ENCODE results near the gene CACNG7. TPM values are rescaled to one million over a fixed set of nuclear protein-coding genes. Genes with fewer than 3 reads are reported as not detected.

Gene CACNG7
- total and polyA plus RNA-seq, 2 donors: 0.05 TPM; not detected in 1

DNA sequence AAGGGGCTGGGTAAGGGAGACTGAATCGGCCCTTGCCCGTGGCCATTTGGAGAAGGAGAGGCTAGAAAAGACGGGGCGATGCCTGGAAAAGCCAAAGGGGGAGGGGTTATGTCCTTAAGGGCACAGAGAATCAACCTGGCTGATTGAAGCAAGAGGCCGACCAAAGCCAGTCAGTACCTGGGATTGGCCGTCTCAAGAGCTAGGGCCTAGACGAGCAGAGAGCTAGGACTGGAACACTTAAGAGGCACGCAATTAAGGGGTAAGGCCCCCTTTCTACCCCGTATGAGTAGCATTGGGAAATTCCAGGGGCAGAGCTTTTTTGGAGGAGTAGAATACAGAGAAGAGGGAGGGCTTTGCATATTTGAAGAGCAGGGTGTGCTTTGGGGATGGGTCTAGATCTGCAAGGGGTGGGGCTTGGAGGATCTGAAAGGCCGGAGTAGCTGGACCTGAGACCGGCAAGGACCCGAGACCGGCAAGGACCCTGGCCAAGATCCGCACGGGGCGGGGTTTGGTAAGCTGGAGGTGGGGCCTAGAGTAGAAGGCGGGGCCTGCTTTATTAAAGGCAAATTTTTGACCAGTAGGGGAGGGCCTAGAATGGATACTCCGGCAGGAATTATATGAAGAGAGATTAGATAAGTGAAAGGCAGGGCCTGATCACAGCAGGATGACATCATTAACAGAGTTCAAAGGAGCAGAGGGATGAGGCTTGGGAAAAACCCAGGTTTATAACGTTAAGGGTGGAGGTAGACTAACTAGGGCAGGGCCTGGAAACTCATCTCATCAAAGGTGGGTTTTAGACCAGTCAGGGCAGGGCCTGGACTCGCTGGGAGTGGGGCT is 71.7 kb downstream of the CACNG7 start:
- WGBS: 48% methylated on average over 20 of the region's 20 CpGs
- H3K36me3 ChIP-seq (ENCODE audit: control insufficient read depth in 2 of 2, insufficient read depth in 2 of 2, low read length in 1 of 2): no peaks in the 10 kb centered on the region
- peaks cover 56 to 76% of the 10 kb centered on the region in 2 donors for H3K27me3 ChIP-seq (ENCODE audit: control insufficient read depth in 2 of 2, insufficient read depth in 1 of 2, low read length in 1 of 2)
- no peaks in the 10 kb centered on the region for H3K4me1 ChIP-seq (ENCODE audit: control insufficient read depth in 2 of 2, insufficient read depth in 2 of 2, low read length in 2 of 2)
- H3K9me3 ChIP-seq (ENCODE audit: control insufficient read depth in 2 of 2, insufficient read depth in 1 of 2, low read length in 1 of 2): peaks cover 13 to 25% of the 10 kb centered on the region in 2 donors
- no peak for DNase-seq (ENCODE audit: low read depth in 6 of 9, low spot score in 9 of 9)
- H3K27ac ChIP-seq (ENCODE audit: low read depth in 1 of 2, low read length in 1 of 2): no peak overlapping the region
- no peak overlapping the region for H3K4me3 ChIP-seq (ENCODE audit: low read length in 2 of 2)

DNA sequence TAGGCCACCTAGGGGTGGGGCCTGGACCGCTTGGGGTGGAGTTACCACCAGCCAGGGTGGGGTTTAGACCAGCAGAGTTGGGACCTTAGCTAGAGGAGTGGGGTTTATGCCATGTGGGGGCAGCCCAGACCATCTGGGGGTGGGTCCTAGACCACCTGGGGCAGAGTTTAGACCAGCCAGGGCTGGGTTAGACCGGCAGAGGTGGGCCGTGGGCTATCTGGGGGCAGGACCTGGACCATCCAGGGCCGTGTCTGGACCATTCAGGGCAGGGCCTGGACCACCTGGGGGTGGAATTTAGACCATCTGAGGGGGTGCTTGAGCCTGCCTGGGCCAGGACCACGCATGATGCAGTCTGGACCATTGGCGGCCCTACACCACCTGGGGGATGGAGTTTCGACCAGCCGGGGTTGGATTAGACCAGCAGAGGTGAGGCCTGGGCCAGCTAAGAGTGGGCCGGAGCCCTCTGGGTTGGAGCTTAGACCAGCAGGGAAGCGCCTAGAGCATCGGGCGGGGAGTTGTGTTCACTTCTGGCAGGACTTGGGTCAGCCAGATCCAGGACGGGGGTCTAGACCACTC is 72.4 kb downstream of the CACNG7 start:
- H3K27ac ChIP-seq (ENCODE audit: low read depth in 1 of 2, low read length in 1 of 2): no peak overlapping the region
- no peaks in the 10 kb centered on the region for H3K4me1 ChIP-seq (ENCODE audit: control insufficient read depth in 2 of 2, insufficient read depth in 2 of 2, low read length in 2 of 2)
- WGBS: 83% methylated on average over 13 of the region's 13 CpGs
- no peaks in the 10 kb centered on the region for H3K36me3 ChIP-seq (ENCODE audit: control insufficient read depth in 2 of 2, insufficient read depth in 2 of 2, low read length in 1 of 2)
- H3K9me3 ChIP-seq (ENCODE audit: control insufficient read depth in 2 of 2, insufficient read depth in 1 of 2, low read length in 1 of 2): peaks cover 13 to 25% of the 10 kb centered on the region in 2 donors
- H3K4me3 ChIP-seq (ENCODE audit: low read length in 2 of 2): no peak overlapping the region
- DNase-seq (ENCODE audit: low read depth in 6 of 9, low spot score in 9 of 9): no peak
- H3K27me3 ChIP-seq (ENCODE audit: control insufficient read depth in 2 of 2, insufficient read depth in 1 of 2, low read length in 1 of 2): peaks cover 56 to 76% of the 10 kb centered on the region in 2 donors

GRCh38 chr19:53982001-53982451 is 72.9 kb downstream of the CACNG7 start:
- DNase-seq (ENCODE audit: low read depth in 6 of 9, low spot score in 9 of 9): no peak
- H3K4me3 ChIP-seq (ENCODE audit: low read length in 2 of 2): no peak overlapping the region
- H3K9me3 ChIP-seq (ENCODE audit: control insufficient read depth in 2 of 2, insufficient read depth in 1 of 2, low read length in 1 of 2): peaks cover 13 to 25% of the 10 kb centered on the region in 2 donors
- H3K4me1 ChIP-seq (ENCODE audit: control insufficient read depth in 2 of 2, insufficient read depth in 2 of 2, low read length in 2 of 2): no peaks in the 10 kb centered on the region
- no peaks in the 10 kb centered on the region for H3K36me3 ChIP-seq (ENCODE audit: control insufficient read depth in 2 of 2, insufficient read depth in 2 of 2, low read length in 1 of 2)
- H3K27me3 ChIP-seq (ENCODE audit: control insufficient read depth in 2 of 2, insufficient read depth in 1 of 2, low read length in 1 of 2): peaks cover 56 to 73% of the 10 kb centered on the region in 2 donors
- WGBS: 9% methylated on average over 62 of the region's 62 CpGs
- H3K27ac ChIP-seq (ENCODE audit: low read depth in 1 of 2, low read length in 1 of 2): no peak overlapping the region

GRCh38 chr19:53982611-53983010 is 73.5 kb downstream of the CACNG7 start:
- Histone ChIP-seq H3K36me3 (ENCODE audit: control insufficient read depth in 2 of 2, insufficient read depth in 2 of 2, low read length in 1 of 2) (no peaks in the 10 kb centered on the region), H3K4me1 (ENCODE audit: control insufficient read depth in 2 of 2, insufficient read depth in 2 of 2, low read length in 2 of 2) (no peaks in the 10 kb centered on the region), H3K27me3 (ENCODE audit: control insufficient read depth in 2 of 2, insufficient read depth in 1 of 2, low read length in 1 of 2) (peaks cover 56 to 72% of the 10 kb centered on the region in 2 donors), H3K9me3 (ENCODE audit: control insufficient read depth in 2 of 2, insufficient read depth in 1 of 2, low read length in 1 of 2) (peaks cover 13 to 24% of the 10 kb centered on the region in 2 donors), H3K27ac (ENCODE audit: low read depth in 1 of 2, low read length in 1 of 2) (no peak overlapping the region), H3K4me3 (ENCODE audit: low read length in 2 of 2) (peak overlapping the region in 1 of 2 donors; percentile 13)
- DNase-seq (ENCODE audit: low read depth in 6 of 9, low spot score in 9 of 9): no peak
- WGBS: 2% methylated on average over 60 of the region's 61 CpGs

- Histone ChIP-seq H3K9me3 (ENCODE audit: control insufficient read depth in 2 of 2, insufficient read depth in 1 of 2, low read length in 1 of 2) (peaks cover 10 to 16% of the 10 kb centered on the region in 2 donors), H3K27ac (ENCODE audit: low read depth in 1 of 2, low read length in 1 of 2) (no peak overlapping the region), H3K4me1 (ENCODE audit: control insufficient read depth in 2 of 2, insufficient read depth in 2 of 2, low read length in 2 of 2) (no peaks in the 10 kb centered on the region), H3K4me3 (ENCODE audit: low read length in 2 of 2) (no peak overlapping the region), H3K36me3 (ENCODE audit: control insufficient read depth in 2 of 2, insufficient read depth in 2 of 2, low read length in 1 of 2) (no peaks in the 10 kb centered on the region), H3K27me3 (ENCODE audit: control insufficient read depth in 2 of 2, insufficient read depth in 1 of 2, low read length in 1 of 2) (peaks cover 47 to 65% of the 10 kb centered on the region in 2 donors)
- DNase-seq (ENCODE audit: low read depth in 6 of 9, low spot score in 9 of 9): no peak
- WGBS: 88% methylated on average over 24 of the region's 24 CpGs
Observed at GRCh38 chr19:53983457-53984289, 74.6 kb downstream of the CACNG7 start.

GRCh38 chr19:53985863-53986262 is 76.8 kb downstream of the CACNG7 start:
- peaks cover 5% of the 10 kb centered on the region in 2 donors for H3K9me3 ChIP-seq (ENCODE audit: control insufficient read depth in 2 of 2, insufficient read depth in 1 of 2, low read length in 1 of 2)
- no peak overlapping the region for H3K4me3 ChIP-seq (ENCODE audit: low read length in 2 of 2)
- H3K4me1 ChIP-seq (ENCODE audit: control insufficient read depth in 2 of 2, insufficient read depth in 2 of 2, low read length in 2 of 2): no peaks in the 10 kb centered on the region
- H3K36me3 ChIP-seq (ENCODE audit: control insufficient read depth in 2 of 2, insufficient read depth in 2 of 2, low read length in 1 of 2): no peaks in the 10 kb centered on the region
- no peak for DNase-seq (ENCODE audit: low read depth in 6 of 9, low spot score in 9 of 9)
- no peak overlapping the region for H3K27ac ChIP-seq (ENCODE audit: low read depth in 1 of 2, low read length in 1 of 2)
- WGBS: 90% methylated on average over 6 of the region's 6 CpGs
- H3K27me3 ChIP-seq (ENCODE audit: control insufficient read depth in 2 of 2, insufficient read depth in 1 of 2, low read length in 1 of 2): peaks cover 28 to 52% of the 10 kb centered on the region in 2 donors

DNA sequence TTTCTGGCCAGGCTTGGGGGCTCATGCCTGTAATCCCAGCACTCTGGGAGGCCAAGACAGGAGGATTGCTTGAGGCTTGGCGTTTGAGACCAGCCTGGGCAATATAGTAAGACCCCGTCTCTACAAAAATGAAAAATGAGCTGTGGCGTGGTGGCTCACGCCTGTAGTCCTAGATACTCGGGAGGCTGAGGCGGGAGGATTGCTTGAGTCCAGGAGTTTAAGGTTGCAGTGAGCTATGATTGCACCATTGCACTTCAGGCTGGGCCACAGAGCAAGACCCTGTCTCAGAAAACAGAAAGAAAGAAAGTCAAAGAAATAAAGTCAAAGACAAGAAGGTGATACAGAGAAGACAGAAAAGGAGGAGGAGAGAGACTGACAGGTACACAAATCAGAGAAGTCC is 79.9 kb downstream of the CACNG7 start:
- H3K4me1 ChIP-seq (ENCODE audit: control insufficient read depth in 2 of 2, insufficient read depth in 2 of 2, low read length in 2 of 2): no peaks in the 10 kb centered on the region
- H3K4me3 ChIP-seq (ENCODE audit: low read length in 2 of 2): no peak overlapping the region
- DNase-seq (ENCODE audit: low read depth in 6 of 9, low spot score in 9 of 9): no peak
- no peak overlapping the region for H3K27ac ChIP-seq (ENCODE audit: low read depth in 1 of 2, low read length in 1 of 2)
- no peaks in the 10 kb centered on the region for H3K9me3 ChIP-seq (ENCODE audit: control insufficient read depth in 2 of 2, insufficient read depth in 1 of 2, low read length in 1 of 2)
- peaks cover 25 to 59% of the 10 kb centered on the region in 2 donors for H3K27me3 ChIP-seq (ENCODE audit: control insufficient read depth in 2 of 2, insufficient read depth in 1 of 2, low read length in 1 of 2)
- WGBS: 94% methylated on average over 6 of the region's 6 CpGs
- no peaks in the 10 kb centered on the region for H3K36me3 ChIP-seq (ENCODE audit: control insufficient read depth in 2 of 2, insufficient read depth in 2 of 2, low read length in 1 of 2)

DNA sequence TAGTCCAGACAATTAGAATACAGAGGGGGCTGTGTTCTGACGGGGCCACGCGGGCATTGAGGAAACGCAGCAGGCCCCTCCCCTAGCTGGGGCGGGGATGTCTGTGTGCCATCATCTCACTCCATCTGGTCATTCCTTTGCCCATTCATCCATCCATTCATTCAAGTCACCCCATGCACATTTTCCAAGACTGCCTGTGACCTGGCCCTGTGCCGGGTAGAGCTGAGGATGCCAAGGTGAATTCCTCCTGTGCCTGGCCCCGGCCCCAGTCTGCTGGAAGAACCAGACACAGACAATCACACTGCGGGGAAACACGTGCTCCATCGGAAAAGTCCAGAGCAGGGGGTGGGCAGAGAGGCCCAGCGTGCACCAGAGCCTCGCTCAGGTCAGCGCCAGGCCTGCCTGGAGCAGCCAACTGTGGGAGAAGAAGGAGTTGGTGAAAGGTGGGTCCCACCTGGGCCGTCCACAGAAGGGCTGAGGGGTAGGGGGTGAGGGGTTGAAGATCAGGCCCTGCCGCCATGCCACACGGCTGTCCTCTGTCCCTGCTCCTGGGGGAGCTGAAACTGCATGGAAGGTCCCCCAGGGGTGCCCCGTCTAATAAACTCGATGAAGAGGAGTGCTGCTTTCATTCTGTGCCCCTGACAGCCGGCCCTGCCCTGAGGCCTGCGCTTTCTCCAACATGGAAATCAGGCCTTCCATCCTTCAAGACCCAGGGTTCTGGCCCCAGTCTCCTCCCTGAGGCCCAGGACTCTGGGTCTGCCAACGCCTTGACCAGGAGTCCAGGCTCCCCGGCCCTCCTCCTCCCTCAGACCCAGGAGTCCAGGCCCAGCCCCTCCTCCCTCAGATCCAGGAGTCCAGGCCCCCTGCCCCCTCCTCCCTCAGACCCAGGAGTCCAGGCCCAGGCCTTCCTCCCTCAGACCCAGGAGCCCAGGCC is 80.8 kb downstream of the CACNG7 start:
- Histone ChIP-seq H3K4me3 (ENCODE audit: low read length in 2 of 2) (no peak overlapping the region), H3K27ac (ENCODE audit: low read depth in 1 of 2, low read length in 1 of 2) (no peak overlapping the region), H3K9me3 (ENCODE audit: control insufficient read depth in 2 of 2, insufficient read depth in 1 of 2, low read length in 1 of 2) (no peaks in the 10 kb centered on the region), H3K4me1 (ENCODE audit: control insufficient read depth in 2 of 2, insufficient read depth in 2 of 2, low read length in 2 of 2) (no peaks in the 10 kb centered on the region), H3K36me3 (ENCODE audit: control insufficient read depth in 2 of 2, insufficient read depth in 2 of 2, low read length in 1 of 2) (no peaks in the 10 kb centered on the region), H3K27me3 (ENCODE audit: control insufficient read depth in 2 of 2, insufficient read depth in 1 of 2, low read length in 1 of 2) (peaks cover 25 to 58% of the 10 kb centered on the region in 2 donors)
- DNase-seq (ENCODE audit: low read depth in 6 of 9, low spot score in 9 of 9): no peak
- 89% methylated on average over 22 of the region's 22 CpGs for WGBS

All from thymus (tissue), 11 donors.